ENCODE results near the gene DNER. TPM values are rescaled to one million over a fixed set of nuclear protein-coding genes. Genes with fewer than 3 reads are reported as not detected.

DNER gene
- total RNA-seq, 1 donor = 0.72 TPM

DNA sequence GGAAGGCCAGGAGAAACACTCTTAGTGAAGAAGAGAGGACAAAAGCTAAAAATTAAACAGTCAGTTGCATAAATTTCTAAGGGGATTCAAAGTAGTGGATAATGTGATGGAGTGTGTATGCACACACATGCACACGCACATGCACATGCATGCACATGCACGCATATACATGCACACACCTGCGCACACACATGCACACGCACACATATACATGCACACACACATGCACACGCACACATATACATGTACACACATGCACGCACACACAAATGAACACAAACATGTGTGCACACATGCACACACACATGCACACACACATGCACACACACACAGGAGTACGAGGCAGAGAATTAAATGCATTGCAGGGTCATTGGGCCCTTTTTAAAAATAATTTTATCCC lies 117.6 kb downstream of the DNER start:
- no peak for DNase-seq (ENCODE audit: low read depth)
- TF ChIP-seq CTCF (IDR thresholded peaks at IDR 0.05; ENCODE audit: insufficient read depth, low read length) = no peak
- H3K4me3 ChIP-seq (ENCODE audit: low read depth, low read length) = no peak overlapping the region

DNA sequence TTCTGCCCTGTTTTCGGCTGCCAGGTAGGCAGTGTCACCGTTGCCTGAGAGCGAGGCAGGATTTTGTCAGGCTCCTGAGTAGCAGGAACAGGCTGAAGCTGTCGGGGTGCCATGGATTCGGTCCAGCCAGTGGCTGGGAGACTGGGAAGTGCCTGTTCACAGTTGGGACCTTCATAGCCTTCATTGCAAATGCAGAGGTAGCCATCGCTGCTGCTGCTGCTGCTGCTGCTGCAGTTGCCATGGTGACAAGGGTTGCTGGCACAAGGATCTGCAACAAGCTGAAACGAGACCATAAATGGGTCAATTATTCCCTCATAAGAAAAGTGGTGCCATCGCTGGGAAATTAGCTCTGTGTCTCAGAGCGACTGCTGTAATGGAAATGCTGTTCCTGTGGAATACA lies 122.7 kb downstream of the DNER start:
- no peak overlapping the region for H3K4me3 ChIP-seq (ENCODE audit: low read depth, low read length)
- no peak for TF ChIP-seq CTCF (IDR thresholded peaks at IDR 0.05; ENCODE audit: insufficient read depth, low read length)
- no peak for DNase-seq (ENCODE audit: low read depth)

- peak; percentile 87 for DNase-seq (ENCODE audit: low read depth)
- peak; percentile 96 for TF ChIP-seq CTCF (IDR thresholded peaks at IDR 0.05; ENCODE audit: insufficient read depth, low read length)
- H3K4me3 ChIP-seq (ENCODE audit: low read depth, low read length) = peak overlapping the region; percentile 44
Measured at GRCh38 chr2:229586746-229587705, 127.3 kb downstream of the DNER start.

GRCh38 chr2:229586012-229586411 lies 128.3 kb downstream of the DNER start:
- TF ChIP-seq CTCF (IDR thresholded peaks at IDR 0.05; ENCODE audit: insufficient read depth, low read length) = no peak
- DNase-seq (ENCODE audit: low read depth) = no peak
- no peak overlapping the region for H3K4me3 ChIP-seq (ENCODE audit: low read depth, low read length)

DNA sequence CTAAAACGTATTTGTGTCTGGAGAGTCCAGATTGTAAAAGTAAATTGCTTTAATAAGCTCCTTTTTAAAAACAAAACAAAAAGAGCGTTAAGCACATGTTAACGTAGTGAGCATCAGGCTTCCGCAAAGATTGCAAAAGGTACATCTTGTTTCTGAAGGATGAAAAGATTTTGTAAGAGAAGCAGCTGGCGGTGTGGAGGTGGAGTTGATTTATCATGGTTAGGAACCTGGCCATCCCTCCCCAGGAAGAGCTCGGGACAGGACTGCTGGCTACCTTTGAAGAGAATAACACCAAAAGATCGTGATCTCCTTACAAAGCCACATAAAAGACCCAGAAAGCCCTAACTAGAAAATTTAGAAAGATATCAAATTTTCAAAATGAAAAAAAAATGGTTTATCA lies 132.2 kb downstream of the DNER start:
- DNase-seq (ENCODE audit: low read depth) = no peak
- H3K4me3 ChIP-seq (ENCODE audit: low read depth, low read length) = no peak overlapping the region
- TF ChIP-seq CTCF (IDR thresholded peaks at IDR 0.05; ENCODE audit: insufficient read depth, low read length) = no peak

DNA sequence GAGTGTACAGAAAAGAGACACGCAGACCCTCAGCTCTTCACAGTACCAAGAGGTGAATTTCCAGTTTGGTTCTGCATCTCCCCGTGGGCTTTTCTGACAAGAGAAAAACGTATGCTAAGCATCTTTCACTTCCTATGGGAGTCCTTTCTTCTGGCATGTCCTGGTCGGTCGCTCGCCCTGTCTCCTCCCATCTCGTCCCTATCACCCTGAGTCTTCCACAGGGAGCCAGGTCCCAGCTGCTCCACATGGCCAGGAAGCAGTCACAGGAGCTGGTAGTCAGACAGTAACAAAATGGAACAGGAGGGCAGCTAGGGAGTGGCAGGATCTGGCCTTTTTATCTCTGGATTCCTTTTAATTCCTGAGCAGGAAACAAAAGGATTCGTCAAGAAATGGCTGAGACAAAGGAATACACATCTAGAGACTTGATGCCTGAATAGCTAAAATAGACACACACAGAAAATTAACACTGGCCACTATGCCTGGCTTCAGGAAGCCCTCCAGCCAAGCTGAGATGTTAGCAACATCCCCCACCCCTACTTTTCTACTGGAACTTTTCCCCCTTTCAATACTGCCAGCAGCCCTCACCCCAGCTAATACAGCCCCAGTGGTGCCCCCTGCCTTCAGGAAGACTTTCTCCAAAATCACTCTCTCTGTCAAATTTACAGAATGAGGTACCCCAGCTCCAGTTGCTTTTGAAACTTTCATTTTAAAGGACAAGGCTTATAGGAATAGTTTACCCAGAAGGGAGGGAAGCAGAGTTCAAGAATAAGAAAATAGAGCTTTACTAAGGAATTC lies 136.1 kb downstream of the DNER start:
- TF ChIP-seq CTCF (IDR thresholded peaks at IDR 0.05; ENCODE audit: insufficient read depth, low read length) = no peak
- no peak overlapping the region for H3K4me3 ChIP-seq (ENCODE audit: low read depth, low read length)
- DNase-seq (ENCODE audit: low read depth) = no peak
